PFSK-1 (cell line): ENCODE measurements around the gene NFIX.
A peak's percentile ranks its signal among the peaks of the same experiment; 100 is the strongest.

Experiments used
- FOXP2 ChIP-seq: optimal IDR thresholded peaks from 2 replicates; pipeline ENCODE3; 2011; ENCODE audit warnings: borderline replicate concordance, control low read depth, inconsistent platforms; ENCODE audit not compliant: insufficient read depth; ENCODE audit errors: extremely low read length, extremely low read depth
- POLR2AphosphoS5 ChIP-seq: IDR thresholded peaks from 2 replicates; pipeline ENCODE4 v1.6.1; 2012; ENCODE audit warnings: low read depth, mild to moderate bottlenecking, control low read depth, low read length, moderate library complexity
- REST ChIP-seq, 2 experiments: IDR thresholded peaks; 2 replicates each; pipeline versions ENCODE4 v1.6.1 to v1.8.0; 2011 to 2012; ENCODE audit warnings: low read depth in 2 of 2, low read length in 2 of 2, control low read depth in 1 of 2, inconsistent platforms in 1 of 2, mild to moderate bottlenecking in 1 of 2, moderate library complexity in 1 of 2; ENCODE audit not compliant: insufficient read depth in 1 of 2
- SIN3A ChIP-seq: IDR thresholded peaks from 2 replicates; pipeline ENCODE4 v1.6.1; 2012; ENCODE audit warnings: mild to moderate bottlenecking, low read length, moderate library complexity, borderline replicate concordance; ENCODE audit not compliant: insufficient read depth
- TAF1 ChIP-seq: IDR thresholded peaks from 2 replicates; pipeline ENCODE4 v1.6.1; 2012; ENCODE audit warnings: low read length, control low read depth, borderline replicate concordance; ENCODE audit not compliant: insufficient read depth

The NFIX gene

GRCh38 chr19:13112555-13112954 is 117.3 kb downstream of the NFIX start:
- TF ChIP-seq REST (IDR thresholded peaks at IDR 0.05; ENCODE audit: insufficient read depth in 1 of 2, low read depth in 2 of 2, low read length in 2 of 2) (no peak), TAF1 (no peak)

- no peak for TF ChIP-seq FOXP2
- TF ChIP-seq TAF1: no peak
- no peak for TF ChIP-seq SIN3A
- TF ChIP-seq REST (IDR thresholded peaks at IDR 0.05; ENCODE audit: insufficient read depth in 1 of 2, low read depth in 2 of 2, low read length in 2 of 2): no peak
- TF ChIP-seq POLR2AphosphoS5: no peak
Observed at GRCh38 chr19:13115936-13116281, 120.6 kb downstream of the NFIX start.

GRCh38 chr19:13116282-13117175 is 121.3 kb downstream of the NFIX start, which contains the start of gene TRMT1:
Gene TRMT1, minus strand, starts transcription at chr19:13116740. Its CDS starts 341 bp downstream, at chr19:13116399.
- TF ChIP-seq SIN3A: peak; percentile 96; the same call in 1 of the 2 replicates
- TF ChIP-seq POLR2AphosphoS5: peak; percentile 46; the same call in 1 of the 2 replicates
- TF ChIP-seq TAF1: peak; percentile 69; the same call in 1 of the 2 replicates
- peak; percentile 9 for TF ChIP-seq FOXP2
- TF ChIP-seq REST (IDR thresholded peaks at IDR 0.05; ENCODE audit: insufficient read depth in 1 of 2, low read depth in 2 of 2, low read length in 2 of 2): 0 out of 4 replicates have a peak, but pooled peaks of 1 of the 2 experiments have one; percentile 23

GRCh38 chr19:13117176-13117771 is 122.0 kb downstream of the NFIX start:
- TF ChIP-seq SIN3A (no peak), POLR2AphosphoS5 (no peak), FOXP2 (no peak), REST (IDR thresholded peaks at IDR 0.05; ENCODE audit: insufficient read depth in 1 of 2, low read depth in 2 of 2, low read length in 2 of 2) (no peak), TAF1 (no peak)
